HepG2 (cell line): Measurements from ENCODE around the gene TNS1. TPM values are rescaled to one million over a fixed set of nuclear protein-coding genes. Genes with fewer than 3 reads are reported as not detected.

Source experiments
- ARNTL ChIP-seq: sonication (generic); formaldehyde crosslinking; IDR thresholded peaks from 2 replicates; pipeline ENCODE4 v1.4.0; 2020; ENCODE audit warnings: mild to moderate bottlenecking, missing genetic modification reagents
- CAMTA2 ChIP-seq: sonication (generic); formaldehyde crosslinking; IDR thresholded peaks from 2 replicates; pipeline ENCODE4 v1.4.0; 2020; ENCODE audit warnings: mild to moderate bottlenecking, missing genetic modification reagents, borderline replicate concordance
- CHCHD3 ChIP-seq: sonication (generic); formaldehyde crosslinking; IDR thresholded peaks from 2 replicates; pipeline ENCODE4 v1.8.0; 2022; ENCODE audit warnings: mild to moderate bottlenecking, missing genetic modification reagents, moderate library complexity
- GABPA ChIP-seq, 2 experiments: IDR thresholded peaks; 2 replicates each; pipeline ENCODE4 v1.6.1; 2011 to 2016; ENCODE audit warnings: low read depth in 2 of 2, low read length in 1 of 2, missing biosample characterization in 1 of 2, missing genetic modification characterization in 1 of 2
- HDAC2 ChIP-seq: sonication (generic); formaldehyde crosslinking; IDR thresholded peaks from 2 replicates; pipeline ENCODE4 v1.4.0; 2020; ENCODE audit warnings: missing genetic modification reagents
- HOXD1 ChIP-seq: sonication (generic); formaldehyde crosslinking; IDR thresholded peaks from 2 replicates; pipeline ENCODE4 v1.5.0; 2020; ENCODE audit warnings: missing genetic modification reagents
- JUND ChIP-seq: sonication (generic); formaldehyde crosslinking; IDR thresholded peaks from 2 replicates; pipeline ENCODE4 v1.8.0; 2022; ENCODE audit warnings: mild to moderate bottlenecking, missing genetic modification reagents
- MYC ChIP-seq: sonication (generic); formaldehyde crosslinking; IDR thresholded peaks from 2 replicates; pipeline ENCODE4 v1.9.0; 2021; ENCODE audit warnings: missing genetic modification reagents, borderline replicate concordance
- TCF7 ChIP-seq: sonication (generic); IDR thresholded peaks from 2 replicates; pipeline ENCODE4 v1.6.1; 2016; ENCODE audit warnings: antibody characterized with exemption, low read depth
- TFDP2 ChIP-seq: sonication (generic); formaldehyde crosslinking; IDR thresholded peaks from 2 replicates; pipeline ENCODE4 v1.4.0; 2020; ENCODE audit warnings: missing genetic modification reagents
- UBTF ChIP-seq: sonication (generic); formaldehyde crosslinking; IDR thresholded peaks from 2 replicates; pipeline ENCODE4 v1.4.0; 2020; ENCODE audit warnings: mild to moderate bottlenecking, missing genetic modification reagents
- ZBTB8A ChIP-seq: sonication (generic); formaldehyde crosslinking; IDR thresholded peaks from 2 replicates; pipeline ENCODE4 v1.4.0; 2020; ENCODE audit warnings: mild to moderate bottlenecking, low read depth, missing genetic modification reagents, borderline replicate concordance
- ZMYM4 ChIP-seq: sonication (generic); formaldehyde crosslinking; IDR thresholded peaks from 2 replicates; pipeline ENCODE4 v1.8.1; 2023; ENCODE audit warnings: mild to moderate bottlenecking, missing genetic modification reagents
- ZNF431 ChIP-seq: sonication (generic); formaldehyde crosslinking; IDR thresholded peaks from 2 replicates; pipeline ENCODE4 v1.9.0; 2022; ENCODE audit warnings: missing genetic modification reagents, low read depth, mild to moderate bottlenecking, borderline replicate concordance
- ZNF629 ChIP-seq: sonication (generic); formaldehyde crosslinking; conservative IDR thresholded peaks from 2 replicates; pipeline ENCODE4 v1.5.0; 2020; ENCODE audit warnings: missing genetic modification reagents
- ZNF724P ChIP-seq: sonication (generic); formaldehyde crosslinking; IDR thresholded peaks from 2 replicates; pipeline ENCODE4 v1.8.0; 2022; ENCODE audit warnings: missing genetic modification reagents, borderline replicate concordance
- ZNF850 ChIP-seq: sonication (generic); formaldehyde crosslinking; conservative IDR thresholded peaks from 2 replicates; pipeline ENCODE4 v1.9.0; 2021; ENCODE audit warnings: mild to moderate bottlenecking, missing genetic modification reagents
- polyA plus RNA-seq, 8 experiments: library from polyadenylated mRNA; depleted of rRNA in 3 of 8; stranded (reverse) in 7 of 8; unstranded in 1 of 8; fragments of >200 nt; fragmentation: Illumina TruSeq in 4 of 8; extraction: Trizol in 4 of 8; gene quantifications; 2 replicates each; pipeline versions ENCODE4 v1.2.1 to v1.2.3, GENCODE V29; 2011 to 2016; ENCODE audit warnings: low read depth in 4 of 8, missing spikeins in 1 of 8, mixed read lengths in 1 of 8; ENCODE audit not compliant: insufficient read depth in 1 of 8
- total RNA-seq, 5 experiments: library from RNA; depleted of rRNA; stranded (reverse); fragments of >200 nt; fragmentation: Illumina TruSeq; extraction: Trizol; gene quantifications; 2 replicates each; pipeline ENCODE4 v1.2.3, GENCODE V29; 2016; ENCODE audit warnings: low read depth in 1 of 5
- TF ChIP-seq, protein P1 (sequence below): sonication (generic); formaldehyde crosslinking; IDR thresholded peaks from 2 replicates; pipeline ENCODE4 v1.4.0; 2020; ENCODE audit warnings: missing genetic modification reagents
- TF ChIP-seq, protein P2 (sequence below): sonication (generic); formaldehyde crosslinking; IDR thresholded peaks from 2 replicates; pipeline ENCODE4 v1.5.0; 2020; ENCODE audit warnings: mild to moderate bottlenecking, missing genetic modification reagents

The TNS1 gene
- total and polyA plus RNA-seq, 2 of the 13 experiments (the other 11 are each of a cell fraction or from before 2014, with no cell fraction given) = 1.9 to 118 TPM

DNA sequence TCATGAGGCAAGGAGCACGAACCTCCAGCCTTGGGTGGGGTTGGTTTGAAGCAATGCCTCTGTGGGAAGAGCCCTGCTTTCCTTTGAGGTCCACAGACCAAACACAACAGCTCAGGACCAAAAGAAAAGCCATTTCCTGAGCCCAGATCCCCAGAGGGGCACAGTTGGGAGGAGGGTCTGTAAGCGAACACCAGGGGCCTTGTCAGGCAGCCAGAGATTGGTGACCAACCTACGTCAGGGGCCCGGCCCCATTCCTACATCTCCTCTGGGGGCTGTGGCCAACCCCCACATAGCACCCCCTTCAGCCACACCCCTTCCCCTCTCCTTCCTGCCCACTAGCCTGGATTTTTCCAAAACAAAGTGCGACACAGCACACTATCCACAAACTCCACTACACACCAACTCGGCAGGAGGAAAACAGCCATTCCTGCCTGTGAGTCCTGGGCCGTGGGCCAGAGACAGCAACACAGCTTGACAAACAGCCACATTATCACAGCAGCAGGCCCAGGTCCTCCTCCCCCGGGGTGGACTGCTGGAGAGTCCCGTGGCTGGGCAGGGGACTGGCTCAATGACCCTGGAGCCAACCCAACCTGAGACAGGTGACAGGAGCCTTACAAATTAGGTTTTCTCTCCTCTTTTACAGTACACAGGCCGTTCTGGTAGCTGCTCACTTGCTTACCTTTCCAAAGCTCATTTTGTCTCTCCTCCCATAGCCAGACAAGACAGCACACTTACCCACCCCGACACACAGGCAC, 98.8 kb downstream of the TNS1 start (continued):
- TF ChIP-seq ZNF724P (CRISPR knock-in tag) (peak; percentile 7; the same call in 1 of the 2 replicates), ZNF629 (peak; percentile 2; the same call in 1 of the 2 replicates), ZNF431 (CRISPR knock-in tag) (peak; percentile 73; the same call in 1 of the 2 replicates), HOXD1 (CRISPR knock-in tag) (peak; percentile 67), CAMTA2 (CRISPR knock-in tag) (0 out of 2 replicates have a peak, but pooled peaks have one; percentile 52), HDAC2 (peak; percentile 35; the same call in 1 of the 2 replicates), UBTF (CRISPR knock-in tag) (peak; percentile 43; the same call in 1 of the 2 replicates), ZMYM4 (CRISPR knock-in tag) (peak; percentile 50; the same call in 1 of the 2 replicates), MYC (peak; percentile 48; the same call in 1 of the 2 replicates), TFDP2 (CRISPR knock-in tag) (0 out of 2 replicates have a peak, but pooled peaks have one; percentile 21), ZNF850 (CRISPR knock-in tag) (no peak), GABPA (IDR thresholded peaks at IDR 0.05; ENCODE audit: low read depth, low read length) (no peak), GABPA (CRISPR knock-in tag; IDR thresholded peaks at IDR 0.05; ENCODE audit: low read depth) (no peak), ARNTL (CRISPR knock-in tag) (peak; percentile 82), TCF7 (no peak), CHCHD3 (0 out of 2 replicates have a peak, but pooled peaks have one; percentile 50), JUND (CRISPR knock-in tag) (no peak), ZBTB8A (CRISPR knock-in tag) (no peak)
- TF ChIP-seq, protein P1, sequence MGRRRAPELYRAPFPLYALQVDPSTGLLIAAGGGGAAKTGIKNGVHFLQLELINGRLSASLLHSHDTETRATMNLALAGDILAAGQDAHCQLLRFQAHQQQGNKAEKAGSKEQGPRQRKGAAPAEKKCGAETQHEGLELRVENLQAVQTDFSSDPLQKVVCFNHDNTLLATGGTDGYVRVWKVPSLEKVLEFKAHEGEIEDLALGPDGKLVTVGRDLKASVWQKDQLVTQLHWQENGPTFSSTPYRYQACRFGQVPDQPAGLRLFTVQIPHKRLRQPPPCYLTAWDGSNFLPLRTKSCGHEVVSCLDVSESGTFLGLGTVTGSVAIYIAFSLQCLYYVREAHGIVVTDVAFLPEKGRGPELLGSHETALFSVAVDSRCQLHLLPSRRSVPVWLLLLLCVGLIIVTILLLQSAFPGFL (CRISPR knock-in tag) = no peak
- TF ChIP-seq, protein P2, sequence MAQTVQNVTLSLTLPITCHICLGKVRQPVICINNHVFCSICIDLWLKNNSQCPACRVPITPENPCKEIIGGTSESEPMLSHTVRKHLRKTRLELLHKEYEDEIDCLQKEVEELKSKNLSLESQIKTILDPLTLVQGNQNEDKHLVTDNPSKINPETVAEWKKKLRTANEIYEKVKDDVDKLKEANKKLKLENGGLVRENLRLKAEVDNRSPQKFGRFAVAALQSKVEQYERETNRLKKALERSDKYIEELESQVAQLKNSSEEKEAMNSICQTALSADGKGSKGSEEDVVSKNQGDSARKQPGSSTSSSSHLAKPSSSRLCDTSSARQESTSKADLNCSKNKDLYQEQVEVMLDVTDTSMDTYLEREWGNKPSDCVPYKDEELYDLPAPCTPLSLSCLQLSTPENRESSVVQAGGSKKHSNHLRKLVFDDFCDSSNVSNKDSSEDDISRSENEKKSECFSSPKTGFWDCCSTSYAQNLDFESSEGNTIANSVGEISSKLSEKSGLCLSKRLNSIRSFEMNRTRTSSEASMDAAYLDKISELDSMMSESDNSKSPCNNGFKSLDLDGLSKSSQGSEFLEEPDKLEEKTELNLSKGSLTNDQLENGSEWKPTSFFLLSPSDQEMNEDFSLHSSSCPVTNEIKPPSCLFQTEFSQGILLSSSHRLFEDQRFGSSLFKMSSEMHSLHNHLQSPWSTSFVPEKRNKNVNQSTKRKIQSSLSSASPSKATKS = no peak
